PC-9 (cell line): ENCODE results near the gene SPOCK3. TPM values are rescaled to one million over a fixed set of nuclear protein-coding genes. Genes with fewer than 3 reads are reported as not detected.

ENCODE experiments used
- BruUV-seq: library from RNA; stranded (reverse); fragments of 400-500 nt; replicated peaks from 2 replicates; lab custom pipeline; 2021; lab: Mats Ljungman, UMichigan
- CTCF ChIA-PET: fragments of 300-600 bp; sonication (Branson Sonifier 250); formaldehyde crosslinking; loops from one replicate; lab custom pipeline; 2022; ENCODE audit warnings: antibody characterized with exemption; lab: Charles Lee
- POLR2A ChIA-PET: fragments of 300-600 bp; sonication (Branson Sonifier 250); formaldehyde crosslinking; loops from one replicate; lab custom pipeline; 2022; ENCODE audit warnings: antibody characterized with exemption; ENCODE audit not compliant: unreplicated experiment; lab: Charles Lee
- DNase-seq, 2 experiments: peaks; one replicate each; pipeline versions ENCODE4 v3.0.0 to v3.0.0-alpha.2; 2015 to 2022; ENCODE audit warnings: mixed read lengths in 1 of 2
- H2AFZ ChIP-seq: fragments of 200-600 bp; sonication (generic); 2 replicates; pipeline ENCODE4 v1.8.1; 2017; ENCODE audit warnings: antibody characterized with exemption
- H3F3A ChIP-seq: fragments of 200-600 bp; sonication (generic); 2 replicates; pipeline ENCODE4 v1.8.1; 2017; ENCODE audit warnings: antibody characterized with exemption, mild to moderate bottlenecking, low read depth; ENCODE audit not compliant: insufficient read depth
- H3K27ac ChIP-seq: fragments of 200-600 bp; sonication (generic); 2 replicates; pipeline ENCODE4 v1.6.1; 2016; ENCODE audit warnings: mixed run types
- H3K27me3 ChIP-seq: fragments of 200-600 bp; sonication (generic); 2 replicates; pipeline ENCODE4 v1.6.1; 2016; ENCODE audit warnings: low read depth, mixed run types; ENCODE audit not compliant: insufficient read depth
- H3K36me3 ChIP-seq: fragments of 200-600 bp; sonication (generic); 2 replicates; pipeline ENCODE4 v1.6.1; 2016; ENCODE audit warnings: low read depth, mixed run types
- H3K4me1 ChIP-seq: fragments of 200-600 bp; sonication (generic); replicated peaks from 2 replicates; pipeline ENCODE4 v1.6.1; 2016; ENCODE audit warnings: mixed run types; ENCODE audit not compliant: insufficient read depth
- H3K4me2 ChIP-seq: fragments of 200-600 bp; sonication (generic); 2 replicates; pipeline ENCODE4 v1.6.1; 2017; ENCODE audit warnings: mixed run types
- H3K4me3 ChIP-seq: fragments of 200-600 bp; sonication (generic); 2 replicates; pipeline ENCODE4 v1.6.1; 2016; ENCODE audit warnings: mixed run types
- H3K79me2 ChIP-seq: fragments of 200-600 bp; sonication (generic); 2 replicates; pipeline ENCODE4 v1.6.1; 2017; ENCODE audit warnings: low read depth, mixed run types
- H3K9me2 ChIP-seq: fragments of 200-600 bp; sonication (generic); 2 replicates; pipeline ENCODE4 v1.8.1; 2017; ENCODE audit warnings: mild to moderate bottlenecking; ENCODE audit not compliant: insufficient read depth
- H3K9me3 ChIP-seq: fragments of 200-600 bp; sonication (generic); 2 replicates; pipeline ENCODE4 v1.8.1; 2016; ENCODE audit warnings: low read depth; ENCODE audit not compliant: insufficient read depth
- H4K20me1 ChIP-seq: fragments of 200-600 bp; sonication (generic); 2 replicates; pipeline ENCODE4 v1.8.1; 2017; ENCODE audit not compliant: insufficient read depth
- CTCF ChIP-seq: fragments of 200-600 bp; sonication (generic); conservative IDR thresholded peaks from 2 replicates; pipeline ENCODE4 v1.6.1; 2017; ENCODE audit warnings: mixed run types, antibody characterized with exemption, mild to moderate bottlenecking, moderate library complexity
- EZH2 ChIP-seq: fragments of 200-600 bp; sonication (generic); IDR thresholded peaks from 2 replicates; pipeline ENCODE4 v1.8.0; 2017; ENCODE audit warnings: antibody characterized with exemption, low read depth
- intact Hi-C: fragments of 100-400 bp; cut with micrococcal nuclease; formaldehyde crosslinking; loops from one replicate; pipeline ENCODE4 v1.10.0; 2022; ENCODE audit not compliant: unreplicated experiment
- total RNA-seq: library from RNA; stranded (reverse); gene quantifications from 2 replicates; pipeline ENCODE4 v1.2.3, GENCODE V29; 2021

SPOCK3 gene
- total RNA-seq, 1 experiment from 2014 or later, result not detected

GRCh38 chr4:166903408-166903807 lies 330.9 kb downstream of the SPOCK3 start:
- ChIA-PET CTCF (no interaction called here), POLR2A (no interaction called here)
- Histone ChIP-seq H3K9me2 (no peaks in the 10 kb centered on the region), H3K4me2 (no peak overlapping the region), H3F3A (no peaks in the 10 kb centered on the region), H3K4me3 (no peak overlapping the region), H4K20me1 (no peaks in the 10 kb centered on the region), H3K4me1 (no peaks in the 10 kb centered on the region), H3K27me3 (no peaks in the 10 kb centered on the region), H2AFZ (no peak overlapping the region), H3K36me3 (no peaks in the 10 kb centered on the region), H3K27ac (no peak overlapping the region), H3K79me2 (no peaks in the 10 kb centered on the region), H3K9me3 (no peaks in the 10 kb centered on the region)
- TF ChIP-seq CTCF (no peak), EZH2 (no peak)
- BruUV-seq, result no TSS peak
- DNase-seq, result no peak
- intact Hi-C loops, result no loop called here

GRCh38 chr4:166902941-166903340 lies 331.4 kb downstream of the SPOCK3 start:
- no peak overlapping the region for H3K27ac ChIP-seq
- no peaks in the 10 kb centered on the region for H3F3A ChIP-seq
- no peaks in the 10 kb centered on the region for H3K79me2 ChIP-seq
- H3K27me3 ChIP-seq, result no peaks in the 10 kb centered on the region
- ChIA-PET POLR2A (no interaction called here), CTCF (no interaction called here)
- no peaks in the 10 kb centered on the region for H4K20me1 ChIP-seq
- no peak overlapping the region for H2AFZ ChIP-seq
- BruUV-seq, result no TSS peak
- no peaks in the 10 kb centered on the region for H3K9me2 ChIP-seq
- H3K36me3 ChIP-seq, result no peaks in the 10 kb centered on the region
- no peak for DNase-seq
- TF ChIP-seq CTCF (no peak), EZH2 (no peak)
- H3K4me3 ChIP-seq, result no peak overlapping the region
- H3K9me3 ChIP-seq, result no peaks in the 10 kb centered on the region
- intact Hi-C loops, result no loop called here
- H3K4me1 ChIP-seq, result no peaks in the 10 kb centered on the region
- H3K4me2 ChIP-seq, result no peak overlapping the region

GRCh38 chr4:166896254-166896653 lies 338.0 kb downstream of the SPOCK3 start:
- no peaks in the 10 kb centered on the region for H3K27me3 ChIP-seq
- ChIA-PET POLR2A (no interaction called here), CTCF (no interaction called here)
- intact Hi-C loops, result no loop called here
- H3K4me3 ChIP-seq, result no peak overlapping the region
- no peaks in the 10 kb centered on the region for H3K9me3 ChIP-seq
- H3K4me2 ChIP-seq, result no peak overlapping the region
- H3K36me3 ChIP-seq, result no peaks in the 10 kb centered on the region
- no peak for TF ChIP-seq EZH2
- no peak for TF ChIP-seq CTCF
- H3K27ac ChIP-seq, result no peak overlapping the region
- DNase-seq, result no peak
- no TSS peak for BruUV-seq
- no peaks in the 10 kb centered on the region for H3K9me2 ChIP-seq
- H3F3A ChIP-seq, result no peaks in the 10 kb centered on the region
- H3K79me2 ChIP-seq, result no peaks in the 10 kb centered on the region
- no peak overlapping the region for H2AFZ ChIP-seq
- H4K20me1 ChIP-seq, result no peaks in the 10 kb centered on the region
- no peaks in the 10 kb centered on the region for H3K4me1 ChIP-seq
